RPMI8226 (cell line): ENCODE results near the gene GSN.
A peak's percentile ranks its signal among the peaks of the same experiment; 100 is the strongest.

Experiments
- DNase-seq: peaks from one replicate; pipeline ENCODE4 v3.0.0-alpha.2; 2015

Gene GSN

GRCh38 chr9:121326130-121326838, 58.3 kb downstream of the GSN start:
- DNase-seq = no peak

DNA sequence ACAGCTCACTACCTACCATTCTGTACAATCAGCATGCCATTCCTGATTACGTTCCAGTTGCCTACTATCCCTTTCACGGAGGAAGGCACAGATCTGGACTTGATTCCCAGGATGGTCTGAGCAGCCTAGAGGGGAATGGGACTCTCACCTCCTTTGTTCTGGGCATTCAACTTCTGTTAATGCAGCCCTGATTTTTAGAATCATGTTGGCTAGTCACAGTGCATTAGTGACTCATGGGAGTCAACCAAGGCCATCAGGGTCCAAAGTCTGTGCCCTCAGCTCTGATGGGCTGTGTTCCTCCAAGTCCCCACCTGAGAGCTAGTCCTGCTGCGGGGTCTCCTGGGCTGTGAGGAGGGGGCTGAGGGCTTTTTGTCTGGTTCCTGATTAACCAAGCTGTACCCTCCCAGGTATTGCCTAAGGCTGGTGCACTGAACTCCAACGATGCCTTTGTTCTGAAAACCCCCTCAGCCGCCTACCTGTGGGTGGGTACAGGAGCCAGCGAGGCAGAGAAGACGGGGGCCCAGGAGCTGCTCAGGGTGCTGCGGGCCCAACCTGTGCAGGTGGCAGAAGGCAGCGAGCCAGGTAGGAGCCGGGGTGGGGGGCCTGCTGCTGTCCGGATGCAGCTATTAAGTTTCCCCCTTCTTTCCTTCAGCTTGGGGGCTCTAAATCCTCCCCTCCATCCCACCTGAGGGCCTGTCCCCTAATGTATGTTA, 59.1 kb downstream of the GSN start:
- no peak for DNase-seq

DNA sequence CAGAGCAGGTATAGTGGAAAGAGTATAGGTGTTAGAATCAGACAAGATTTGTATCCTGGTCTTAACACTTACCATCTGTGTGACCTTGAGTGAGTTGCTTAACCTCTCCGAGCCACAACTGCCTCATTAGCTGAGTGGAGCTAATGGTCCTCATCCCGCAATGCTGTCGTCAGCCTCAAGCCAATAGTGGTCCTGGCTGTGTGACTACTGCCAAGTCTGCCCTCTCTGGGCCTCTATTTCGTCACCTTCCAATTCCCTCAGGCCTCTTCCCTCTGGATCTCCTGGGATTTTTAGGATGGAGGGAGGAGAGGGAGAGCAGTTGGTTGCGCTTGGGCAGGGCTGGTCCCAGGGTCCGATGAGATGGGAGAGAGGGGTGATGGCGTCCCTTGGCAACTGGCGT, 60.5 kb downstream of the GSN start:
- no peak for DNase-seq

DNA sequence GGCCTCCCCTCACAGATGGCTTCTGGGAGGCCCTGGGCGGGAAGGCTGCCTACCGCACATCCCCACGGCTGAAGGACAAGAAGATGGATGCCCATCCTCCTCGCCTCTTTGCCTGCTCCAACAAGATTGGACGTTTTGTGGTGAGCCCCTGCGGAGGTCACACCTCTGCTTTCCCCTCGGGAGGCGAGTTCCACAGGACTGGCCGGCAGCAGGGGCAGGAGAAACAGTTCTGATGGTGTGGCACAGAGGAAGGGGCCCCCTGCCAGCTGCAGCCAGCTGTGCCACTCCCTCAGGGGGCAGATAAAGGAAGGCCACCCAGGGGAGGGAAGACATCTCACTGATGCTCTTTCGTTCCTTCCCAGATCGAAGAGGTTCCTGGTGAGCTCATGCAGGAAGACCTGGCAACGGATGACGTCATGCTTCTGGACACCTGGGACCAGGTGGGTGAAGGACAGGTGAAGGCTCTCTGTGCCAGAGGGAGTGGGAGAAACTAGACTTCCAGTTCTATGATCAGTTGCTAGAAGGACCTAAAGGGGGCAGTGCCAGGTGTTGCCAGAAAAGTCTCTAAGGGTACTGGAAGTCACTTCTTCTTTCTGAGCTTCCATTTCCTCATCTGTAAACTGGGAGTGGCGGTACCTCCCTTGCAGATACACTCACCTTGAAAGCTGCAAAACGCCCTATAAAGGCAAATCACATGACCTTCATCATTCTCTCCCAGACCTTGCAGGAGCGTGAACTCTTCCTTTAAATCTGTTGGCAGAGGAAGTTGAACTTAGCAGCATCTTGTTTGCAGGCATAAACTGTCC, 61.1 kb downstream of the GSN start:
- DNase-seq = peak; percentile 36

- no peak for DNase-seq
Measured at GRCh38 chr9:121331549-121331948, 63.6 kb downstream of the GSN start.

GRCh38 chr9:121331992-121332685, 64.2 kb downstream of the GSN start:
- DNase-seq = no peak

- DNase-seq = no peak
Measured at GRCh38 chr9:121333950-121334773, 66.2 kb downstream of the GSN start.

- DNase-seq = no peak
Measured at GRCh38 chr9:121336665-121337064, 68.7 kb downstream of the GSN start.

DNA sequence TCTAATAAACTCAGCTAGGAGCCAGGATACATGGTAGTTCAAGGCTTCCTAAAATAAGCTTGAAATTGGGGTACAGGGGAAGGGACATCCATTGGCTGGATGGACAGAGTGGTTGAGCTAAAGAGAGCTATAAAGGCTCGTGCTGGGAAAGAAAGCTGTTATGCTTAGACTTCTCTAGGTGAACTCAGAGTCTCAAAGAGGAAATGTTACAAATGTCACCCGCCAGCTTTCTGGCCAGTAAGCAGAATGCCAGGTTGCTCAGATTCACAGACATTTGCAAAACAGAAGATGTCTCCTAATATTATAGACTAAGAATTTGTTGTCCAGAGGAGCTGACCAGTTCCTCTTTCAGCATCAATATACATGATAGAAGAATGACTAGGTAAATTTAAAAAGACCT, 71.5 kb downstream of the GSN start:
- peak; percentile 82 for DNase-seq

GRCh38 chr9:121340676-121341392, 72.9 kb downstream of the GSN start:
- DNase-seq = peak; percentile 84

- no peak for DNase-seq
Measured at GRCh38 chr9:121344184-121344583, 76.2 kb downstream of the GSN start.

DNA sequence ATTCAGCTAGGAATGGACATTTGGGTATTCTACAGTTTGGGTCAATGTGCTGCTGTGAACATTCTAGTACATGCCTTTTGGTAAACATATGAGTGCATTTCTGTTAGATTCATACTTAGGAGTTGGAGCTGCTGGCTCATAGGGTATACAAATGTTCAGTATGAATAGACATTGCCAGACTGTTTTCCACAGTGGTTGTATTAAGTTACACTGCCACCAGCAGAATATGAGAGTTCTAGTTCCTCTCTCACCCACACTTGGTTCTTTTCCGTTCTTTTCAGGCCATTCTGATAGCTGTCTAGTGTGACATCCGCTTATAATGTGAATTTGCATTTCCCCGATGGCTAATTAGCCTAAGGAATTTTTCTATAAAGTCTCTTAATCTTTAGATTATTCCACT, 77.1 kb downstream of the GSN start:
- no peak for DNase-seq

GRCh38 chr9:121348221-121348620, 80.3 kb downstream of the GSN start:
- DNase-seq = no peak

- peak; percentile 90 for DNase-seq
Measured at GRCh38 chr9:121349009-121349408, 81.0 kb downstream of the GSN start.

DNA sequence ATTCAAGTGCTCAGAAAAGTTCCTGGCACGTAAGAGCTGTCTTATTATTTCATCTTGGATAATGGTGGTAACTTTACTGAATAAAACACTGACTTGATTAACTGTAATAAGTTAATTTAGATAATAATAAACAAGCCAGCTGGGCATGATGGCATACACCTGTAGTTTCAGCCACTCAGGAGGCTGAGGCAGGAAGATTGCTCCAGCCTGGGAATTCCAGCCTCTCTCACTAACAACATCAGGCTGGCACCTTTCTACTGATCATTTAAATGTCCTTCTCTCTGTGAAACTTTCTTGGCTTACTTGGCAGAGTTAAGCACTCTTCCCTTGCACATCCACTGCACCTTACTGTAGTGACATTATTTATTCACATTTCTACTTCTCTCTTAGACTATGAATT, 82.1 kb downstream of the GSN start:
- no peak for DNase-seq

- DNase-seq = peak; percentile 95
Measured at GRCh38 chr9:121350993-121351561, 83.1 kb downstream of the GSN start.

DNA sequence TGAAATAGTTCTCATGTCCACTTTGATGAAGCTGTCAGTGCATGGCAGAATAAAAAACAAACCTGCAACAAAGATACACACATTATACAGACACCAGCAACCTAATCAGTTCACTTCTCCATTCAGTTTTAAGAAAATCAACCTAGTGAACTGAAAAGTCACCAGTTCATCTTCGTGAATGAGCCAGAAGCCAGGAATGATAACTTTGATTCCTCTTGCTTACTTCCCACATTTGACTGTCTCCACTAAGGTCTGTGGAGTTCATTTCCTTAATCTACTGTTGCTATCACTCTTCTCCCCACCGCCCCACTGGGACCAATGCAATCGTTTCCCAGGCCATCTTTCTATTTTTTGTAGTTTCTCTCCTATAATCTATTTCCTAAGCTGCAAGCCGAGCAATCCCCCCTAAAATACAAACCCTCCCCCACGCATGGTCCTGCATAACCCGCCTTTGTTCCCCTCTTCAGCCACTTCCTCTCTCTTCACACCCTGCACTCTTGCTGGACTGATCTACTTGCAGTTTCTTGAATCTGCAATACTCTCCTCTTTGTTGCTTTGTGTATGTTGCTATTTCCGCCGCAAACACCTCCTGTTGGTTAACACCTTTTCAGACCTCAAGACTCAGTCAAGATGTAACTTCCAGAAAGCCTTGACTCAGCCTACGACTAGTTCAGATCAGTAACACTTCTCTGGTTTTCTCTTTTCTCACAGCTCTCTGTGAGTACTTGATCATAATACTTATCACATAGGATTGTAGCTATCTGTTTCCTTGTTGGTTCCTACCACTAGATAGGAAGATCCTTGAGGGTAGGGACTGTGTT, 85.5 kb downstream of the GSN start:
- DNase-seq = no peak

GRCh38 chr9:121354141-121354540, 86.2 kb downstream of the GSN start:
- no peak for DNase-seq

DNA sequence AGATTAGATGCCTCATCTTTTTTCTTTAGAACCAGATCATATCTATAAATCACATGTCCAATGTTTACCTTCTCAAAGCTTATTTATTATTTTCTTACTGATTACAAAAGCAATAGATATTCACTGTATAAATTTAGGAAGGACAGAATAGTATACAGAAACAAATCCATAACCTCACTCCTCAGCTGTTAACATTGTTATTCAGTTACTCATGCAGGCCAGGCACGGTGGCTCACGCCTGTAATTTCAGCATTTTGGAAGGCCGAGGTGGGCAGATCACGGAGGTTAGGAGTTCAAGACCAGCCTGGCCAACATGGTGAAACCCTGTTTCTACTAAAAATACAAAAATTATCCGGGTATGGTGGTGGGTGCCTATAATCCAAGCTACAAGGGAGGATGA, 86.8 kb downstream of the GSN start:
- DNase-seq = no peak

- no peak for DNase-seq
Measured at GRCh38 chr9:121357011-121357410, 89.0 kb downstream of the GSN start.
